VCaP (cell line): Measurements from ENCODE around the gene CISD3.
A peak's percentile ranks its signal among the peaks of the same experiment; 100 is the strongest.

Source experiments
- H3K27ac ChIP-seq: fragments of 450-650 bp; 2 replicates; pipeline ENCODE4 v1.5.1; 2017
- CTCF ChIP-seq: fragments of 450-650 bp; conservative IDR thresholded peaks from 2 replicates; pipeline ENCODE4 v1.5.1; 2017; ENCODE audit warnings: mild to moderate bottlenecking, moderate library complexity

Gene CISD3

GRCh38 chr17:38749223-38750043, 19.3 kb downstream of the CISD3 start:
- no peak for TF ChIP-seq CTCF
- H3K27ac ChIP-seq, result peak overlapping the region; percentile 92

GRCh38 chr17:38750044-38750311, 19.8 kb downstream of the CISD3 start:
- no peak for TF ChIP-seq CTCF

GRCh38 chr17:38750312-38751121, 20.4 kb downstream of the CISD3 start:
- TF ChIP-seq CTCF, result no peak

More at GRCh38 chr17:38750044-38750311, 19.8 kb downstream of the CISD3 start:
- peak overlapping the region; percentile 92 for H3K27ac ChIP-seq

GRCh38 chr17:38751144-38751807, 21.1 kb downstream of the CISD3 start:
- TF ChIP-seq CTCF, result no peak
- peak overlapping the region; percentile 92 for H3K27ac ChIP-seq

More at GRCh38 chr17:38750312-38751121, 20.4 kb downstream of the CISD3 start:
- H3K27ac ChIP-seq, result peak overlapping the region; percentile 92

GRCh38 chr17:38751808-38752307, 21.7 kb downstream of the CISD3 start:
- peak overlapping the region; percentile 92 for H3K27ac ChIP-seq
- TF ChIP-seq CTCF, result no peak

- no peak for TF ChIP-seq CTCF
- peak within 1 kb of the TSS; percentile 92 for H3K27ac ChIP-seq
These were observed 22.3 kb downstream of the CISD3 start, which contains the start of gene PSMB3 for GRCh38 chr17:38752308-38753070. TSS of gene PSMB3 (plus strand) at chr17:38752741. CDS start at chr17:38752827, 86 bp downstream.
